Measurements from ENCODE around the gene MRAS.

The MRAS gene

DNA sequence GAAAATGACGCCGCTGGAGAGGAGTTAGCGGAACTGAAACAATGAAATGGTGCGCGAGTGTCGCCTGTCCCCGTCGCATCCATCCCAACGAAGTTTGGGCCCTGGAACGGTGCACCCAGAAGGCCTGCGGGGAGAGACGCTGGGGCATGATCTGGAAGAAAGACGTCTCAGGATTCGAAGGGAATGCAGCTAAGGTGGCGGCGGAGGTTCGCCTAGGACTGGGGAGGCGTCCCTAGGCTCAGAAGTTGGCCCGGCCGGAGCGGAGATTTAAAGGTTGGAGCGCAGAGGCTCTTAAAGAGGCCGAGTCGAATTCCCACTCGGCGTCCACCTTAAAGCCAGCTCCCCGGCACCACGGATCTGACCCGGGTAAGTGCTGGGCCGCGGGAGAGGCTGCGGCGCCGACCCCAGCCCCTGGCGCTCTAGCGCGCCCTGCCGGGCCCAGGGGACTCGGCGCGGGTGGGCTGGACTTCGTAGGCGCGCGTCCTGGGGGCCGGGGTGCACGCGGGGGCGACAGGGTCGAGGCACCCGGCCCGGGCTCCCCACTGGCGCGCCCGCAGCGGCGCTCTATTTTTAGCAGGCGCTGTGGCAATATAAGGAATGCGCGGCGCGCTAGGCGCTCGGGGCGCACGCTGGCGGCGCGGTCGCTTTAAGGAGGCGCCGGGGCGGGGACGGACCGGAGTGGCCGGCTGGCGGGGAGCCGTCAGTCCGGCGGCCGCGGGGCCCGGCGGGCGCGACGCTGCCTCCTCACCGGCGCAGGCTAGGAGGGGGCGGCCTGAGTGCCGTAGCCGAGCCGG lies at the start of gene MRAS:
Gene MRAS (plus strand): TSS at position 620 of the 794 bp plus-strand sequence. CDS start 24,305 bp downstream, outside the sequence.
- no peak for DNase-seq (ENCODE audit: low read depth)

DNA sequence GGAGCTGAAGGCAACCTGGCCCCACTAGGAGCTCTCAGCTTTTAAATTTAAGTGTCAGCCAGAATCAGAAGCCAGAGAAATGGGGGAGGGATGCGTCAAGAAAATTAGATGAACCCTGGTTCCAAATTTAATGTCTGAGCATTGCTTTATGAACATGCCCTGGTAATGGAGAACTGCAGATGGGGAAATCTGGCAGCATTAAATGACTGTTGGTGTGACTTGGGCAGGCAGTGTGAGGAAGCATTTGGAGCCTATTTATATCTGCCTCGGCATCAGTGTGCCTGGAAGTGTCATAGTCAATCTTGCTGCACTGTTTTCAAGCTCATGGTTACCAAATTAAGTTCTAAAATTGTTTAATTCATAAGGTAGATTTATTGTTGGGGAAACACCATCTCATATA lies 47.7 kb upstream of the MRAS start:
- no peak for DNase-seq (ENCODE audit: low read depth)

DNA sequence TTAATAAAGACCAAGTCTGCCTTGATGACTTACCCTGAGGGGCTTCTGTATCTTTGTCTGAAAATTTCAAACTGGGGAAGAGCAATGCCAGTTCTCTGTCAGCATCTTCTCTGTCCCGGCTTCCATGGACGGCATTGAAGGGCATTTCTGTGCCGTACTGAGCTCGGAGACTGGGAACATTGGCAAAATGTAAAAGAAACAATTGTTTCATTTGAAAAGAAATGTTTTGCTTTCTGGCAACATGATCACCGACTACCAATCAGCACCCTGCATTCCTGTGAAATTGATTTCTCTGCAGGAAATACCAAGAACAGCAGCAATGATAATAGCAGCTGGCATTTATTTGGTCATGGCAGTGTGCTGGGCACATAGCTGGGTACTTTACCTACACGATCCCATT lies 44.9 kb upstream of the MRAS start:
- DNase-seq (ENCODE audit: low read depth): no peak

DNA sequence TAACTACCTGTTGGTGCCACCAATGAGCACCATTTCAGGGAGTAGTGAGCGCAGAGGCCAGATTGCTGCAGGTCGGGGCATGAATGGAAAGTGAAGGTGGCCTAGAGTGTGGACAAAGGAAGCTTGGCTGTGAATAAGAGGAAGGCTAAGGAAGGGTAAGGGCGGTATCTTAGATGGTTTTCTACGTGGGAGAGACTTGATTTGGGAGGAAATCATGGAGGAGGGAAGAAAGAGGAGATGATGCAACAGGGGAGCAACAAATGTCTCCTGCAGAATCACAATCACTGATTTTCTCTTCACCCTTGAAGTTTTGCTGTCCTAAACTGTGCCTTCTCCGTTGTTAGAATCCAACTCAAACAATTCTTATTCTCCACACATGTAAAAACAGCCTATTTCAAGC lies 40.5 kb upstream of the MRAS start:
- DNase-seq (ENCODE audit: low read depth): no peak

DNA sequence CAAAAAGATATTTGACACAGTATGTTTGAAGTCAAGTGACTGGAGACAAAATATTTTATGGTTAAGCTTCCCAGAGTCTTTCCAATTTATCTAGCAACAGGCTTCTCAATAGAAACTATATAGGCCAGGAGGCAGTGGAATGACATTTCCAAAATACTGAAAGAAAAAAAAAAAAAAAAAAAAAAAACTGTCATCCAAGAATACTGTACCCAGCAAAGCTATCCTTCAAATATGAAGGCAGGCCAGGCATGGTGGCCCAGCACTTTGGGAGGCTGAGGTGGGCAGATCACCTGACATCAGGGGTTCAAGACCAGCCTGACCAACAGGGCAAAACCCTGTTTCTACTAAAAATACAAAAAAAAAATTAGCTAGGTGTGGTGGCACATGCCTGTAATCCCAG lies 39.6 kb upstream of the MRAS start:
- DNase-seq (ENCODE audit: low read depth): no peak

DNA sequence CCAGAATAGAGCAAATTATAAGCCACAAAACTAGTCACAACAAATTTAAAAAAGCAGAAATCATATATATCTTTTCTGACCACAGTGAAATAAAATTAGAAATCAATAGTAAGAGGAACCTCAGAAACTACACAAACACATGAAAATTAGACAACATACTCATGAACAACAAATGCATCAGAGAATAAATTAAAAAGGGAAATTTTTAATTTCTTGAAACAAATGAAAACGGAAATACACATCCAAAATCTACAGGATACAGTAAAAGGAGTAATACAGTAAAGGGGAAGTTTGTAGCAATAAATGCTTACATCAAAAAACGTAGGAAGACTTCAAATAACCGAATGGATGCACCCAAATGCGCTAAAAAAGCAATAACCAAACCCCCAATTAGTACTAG lies 37.9 kb upstream of the MRAS start:
- no peak for DNase-seq (ENCODE audit: low read depth)

DNA sequence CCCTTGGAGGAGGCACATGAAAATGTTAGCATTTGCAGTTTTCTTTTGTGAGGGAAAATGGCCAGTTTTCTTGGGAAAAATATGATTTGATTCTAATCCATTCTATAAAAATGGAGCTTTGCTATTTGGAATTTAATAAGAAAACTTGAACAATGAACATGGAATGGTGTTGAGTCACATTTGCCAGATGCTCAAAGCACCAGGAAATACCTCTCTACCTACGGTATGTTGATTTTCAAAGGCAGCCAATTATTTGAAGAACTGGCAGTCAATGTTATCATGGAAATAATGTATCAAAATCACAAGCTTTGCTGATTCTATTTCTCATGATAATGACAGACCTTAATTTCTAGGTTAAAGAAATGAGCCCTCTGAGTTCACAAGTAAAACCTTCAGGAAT lies 33.6 kb upstream of the MRAS start:
- DNase-seq (ENCODE audit: low read depth): no peak

DNA sequence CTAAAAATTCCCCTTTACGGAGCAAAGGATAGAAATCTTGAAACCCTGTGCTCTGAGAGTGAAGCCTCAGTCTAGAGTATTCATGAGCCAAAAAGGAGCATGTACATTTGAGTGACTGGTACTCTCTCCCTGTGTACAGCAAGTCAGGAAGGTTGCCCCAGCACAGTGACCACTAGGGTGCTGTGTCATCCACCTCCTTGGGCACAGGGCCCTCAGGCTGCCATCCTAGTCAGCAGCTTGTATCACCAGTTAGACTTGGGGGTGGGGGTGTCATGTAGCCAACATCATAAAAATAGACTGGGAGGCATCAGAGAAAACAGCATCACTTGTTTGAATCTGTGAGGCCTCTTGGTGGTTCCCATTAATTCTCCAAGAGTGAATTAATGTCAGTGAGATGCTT lies 30.7 kb upstream of the MRAS start:
- DNase-seq (ENCODE audit: low read depth): no peak

DNA sequence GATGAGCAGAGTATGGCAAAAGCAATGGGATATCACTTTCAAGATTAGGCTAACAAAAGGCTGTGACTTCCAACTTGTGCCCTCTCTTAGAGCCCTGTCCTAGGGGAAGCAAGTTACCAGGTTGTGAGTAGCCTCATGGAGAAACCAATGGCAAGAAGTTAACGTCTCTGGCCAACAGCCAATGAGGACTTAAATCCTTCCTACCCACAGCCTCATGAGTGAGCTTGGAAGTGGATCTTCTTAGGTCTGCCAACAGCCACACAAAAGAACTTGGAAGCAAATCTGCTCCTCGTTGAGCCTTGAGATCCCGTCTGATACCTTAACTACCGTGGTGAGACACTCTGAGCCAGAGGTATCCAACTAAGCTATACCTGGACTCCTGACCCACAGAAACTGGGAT lies 24.4 kb upstream of the MRAS start:
- DNase-seq (ENCODE audit: low read depth): no peak

DNA sequence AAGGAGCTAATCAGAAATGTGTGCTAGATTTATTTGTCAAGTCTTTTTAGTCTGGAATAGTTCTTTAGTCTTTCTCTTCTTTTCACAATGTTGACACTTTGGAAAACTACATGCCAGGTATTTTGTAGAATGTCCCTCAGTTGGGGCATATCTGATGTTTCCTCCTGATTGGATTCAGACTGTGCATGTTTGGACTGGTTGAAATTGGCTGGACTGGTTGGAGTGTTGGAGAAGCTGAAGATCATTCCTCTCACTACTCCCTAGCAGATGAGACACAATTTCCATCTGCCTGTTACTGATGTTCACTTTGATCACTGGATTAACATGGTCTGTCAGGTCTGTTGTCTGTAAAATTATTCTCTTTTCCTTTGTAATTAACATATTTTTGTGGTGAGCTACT lies 22.4 kb upstream of the MRAS start:
- DNase-seq (ENCODE audit: low read depth): no peak

DNA sequence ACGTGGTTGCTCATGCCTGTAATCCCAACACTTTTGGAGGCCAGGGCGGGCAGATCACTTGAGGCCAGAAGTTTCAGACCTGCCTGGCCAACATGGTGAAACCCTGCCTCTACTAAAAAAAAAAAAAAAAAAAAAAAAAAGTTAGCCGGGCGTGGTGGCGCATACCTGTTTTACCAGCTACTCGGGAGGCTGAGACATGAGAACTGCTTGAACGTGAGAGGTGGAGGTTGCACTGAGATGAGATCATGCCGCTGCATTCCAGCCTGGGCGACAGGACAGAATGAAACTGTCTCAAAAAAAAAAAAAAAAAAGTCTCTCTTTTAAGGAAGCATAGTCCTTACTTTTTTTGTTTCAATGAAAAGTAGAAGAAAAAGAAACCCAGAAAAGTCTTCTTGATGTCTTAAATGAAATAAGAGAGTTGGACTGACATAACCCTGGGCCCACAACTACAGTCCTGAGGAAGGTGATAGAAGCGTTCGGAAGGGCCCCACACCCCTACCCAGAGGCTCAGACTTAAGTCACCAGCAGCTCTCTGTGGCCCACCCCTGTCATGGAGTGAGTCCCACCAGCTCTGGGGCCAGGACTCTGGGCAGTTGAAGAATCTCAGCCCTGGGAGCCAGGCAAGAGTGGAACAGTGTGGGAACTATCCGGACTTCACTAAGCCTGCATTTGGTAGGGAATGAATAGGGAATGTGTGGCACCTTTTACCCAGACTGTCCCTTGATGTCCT lies 21.3 kb upstream of the MRAS start:
- DNase-seq (ENCODE audit: low read depth): no peak

DNA sequence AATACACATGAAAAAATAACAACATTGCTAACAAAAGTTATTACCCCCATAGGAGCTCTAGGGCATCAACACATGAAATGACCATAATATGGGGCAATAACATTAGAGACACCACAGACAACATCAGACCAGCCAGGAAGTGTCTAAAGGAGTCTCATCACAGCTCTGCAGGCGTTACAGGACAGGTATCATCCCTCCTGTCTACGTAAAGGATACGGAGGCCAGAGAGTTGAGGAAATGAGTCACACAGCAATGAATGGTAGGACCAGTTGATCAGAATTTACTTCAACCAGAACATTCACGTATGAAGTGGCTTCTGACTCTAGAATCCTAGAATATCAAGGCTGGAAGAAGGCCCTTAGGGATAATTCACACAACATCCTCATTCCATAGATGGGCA lies 20.5 kb upstream of the MRAS start:
- no peak for DNase-seq (ENCODE audit: low read depth)

DNA sequence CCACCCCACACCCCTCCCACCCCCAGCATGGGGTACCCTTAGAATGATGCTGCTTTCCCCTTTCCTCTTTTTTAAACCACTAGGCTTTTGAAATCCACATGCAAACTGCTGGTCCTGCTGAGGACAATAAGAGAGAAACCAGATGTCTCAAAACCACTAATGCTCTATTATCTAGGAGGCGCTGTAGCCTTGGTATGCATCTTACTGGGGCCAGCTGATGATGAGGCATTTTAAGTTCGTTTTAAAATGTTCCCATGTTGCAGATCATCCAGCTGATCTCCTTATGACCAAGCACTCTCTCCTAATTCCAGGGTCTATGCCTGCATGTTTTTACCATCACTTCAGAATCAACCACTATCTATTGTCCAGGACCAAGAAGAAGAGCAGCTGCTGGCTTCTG lies 20.0 kb upstream of the MRAS start:
- no peak for DNase-seq (ENCODE audit: low read depth)

DNA sequence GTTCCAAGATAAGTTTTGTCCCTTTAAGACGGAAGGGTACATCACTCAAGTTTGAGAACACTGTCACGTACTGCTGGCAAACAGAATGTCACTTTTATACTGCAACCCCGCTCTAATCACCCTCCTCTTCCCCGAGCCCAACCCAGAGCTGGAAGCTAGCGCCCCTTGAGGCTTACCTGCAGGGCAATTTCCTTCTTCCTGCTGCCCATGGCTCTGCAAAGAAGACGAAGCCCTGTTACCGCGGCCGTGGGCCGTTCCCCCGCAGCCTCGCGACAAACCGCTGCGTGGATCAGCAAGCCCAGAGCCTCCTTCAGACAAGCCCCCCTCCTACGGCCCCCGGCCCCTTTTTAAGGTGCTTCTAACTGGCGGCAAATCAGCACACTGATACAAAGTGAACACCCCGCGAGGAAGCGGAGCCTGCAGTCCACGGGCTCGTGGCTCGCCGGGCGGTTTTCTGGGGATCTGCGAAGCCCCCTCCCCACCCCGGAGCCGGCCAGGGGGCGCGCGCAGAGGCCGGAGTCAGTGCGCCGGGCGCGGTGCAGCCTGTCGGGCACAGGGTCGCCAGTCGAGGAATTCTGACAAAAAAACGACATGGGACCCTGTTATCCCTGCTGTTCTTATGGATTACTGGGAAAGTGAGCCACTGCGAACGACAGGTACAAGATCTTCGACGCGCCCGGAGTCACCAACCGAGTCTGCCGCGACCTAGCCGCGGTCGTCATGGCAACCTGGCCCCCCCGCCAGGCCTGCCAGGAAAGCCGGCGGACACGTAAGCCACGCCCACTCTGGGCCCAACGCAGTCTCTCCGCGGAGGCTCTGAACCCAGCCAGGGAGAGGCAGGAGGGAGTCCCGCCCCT lies 19.0 kb upstream of the MRAS start, which contains the start of gene NME9:
Gene NME9 (minus strand): TSS at position 725 of the 857 bp plus-strand sequence. CDS start 516 bp downstream, at position 209.
- DNase-seq (ENCODE audit: low read depth): peak; percentile 83

DNA sequence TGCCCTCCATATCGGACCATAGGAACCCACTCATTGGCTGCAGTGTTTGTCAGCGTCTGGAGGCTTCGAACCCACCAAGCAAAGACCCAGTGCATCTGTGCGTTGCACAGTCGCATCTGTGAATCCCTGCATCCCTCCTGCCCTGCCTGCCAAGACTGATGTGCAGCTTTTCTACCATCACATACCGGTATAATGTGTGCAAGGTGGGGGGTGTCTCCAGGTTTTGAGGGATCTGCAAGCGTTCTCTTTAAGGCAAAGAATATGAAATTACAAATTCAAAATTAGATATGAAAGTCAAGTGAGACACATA lies 18.4 kb upstream of the MRAS start:
- DNase-seq (ENCODE audit: low read depth): no peak

DNA sequence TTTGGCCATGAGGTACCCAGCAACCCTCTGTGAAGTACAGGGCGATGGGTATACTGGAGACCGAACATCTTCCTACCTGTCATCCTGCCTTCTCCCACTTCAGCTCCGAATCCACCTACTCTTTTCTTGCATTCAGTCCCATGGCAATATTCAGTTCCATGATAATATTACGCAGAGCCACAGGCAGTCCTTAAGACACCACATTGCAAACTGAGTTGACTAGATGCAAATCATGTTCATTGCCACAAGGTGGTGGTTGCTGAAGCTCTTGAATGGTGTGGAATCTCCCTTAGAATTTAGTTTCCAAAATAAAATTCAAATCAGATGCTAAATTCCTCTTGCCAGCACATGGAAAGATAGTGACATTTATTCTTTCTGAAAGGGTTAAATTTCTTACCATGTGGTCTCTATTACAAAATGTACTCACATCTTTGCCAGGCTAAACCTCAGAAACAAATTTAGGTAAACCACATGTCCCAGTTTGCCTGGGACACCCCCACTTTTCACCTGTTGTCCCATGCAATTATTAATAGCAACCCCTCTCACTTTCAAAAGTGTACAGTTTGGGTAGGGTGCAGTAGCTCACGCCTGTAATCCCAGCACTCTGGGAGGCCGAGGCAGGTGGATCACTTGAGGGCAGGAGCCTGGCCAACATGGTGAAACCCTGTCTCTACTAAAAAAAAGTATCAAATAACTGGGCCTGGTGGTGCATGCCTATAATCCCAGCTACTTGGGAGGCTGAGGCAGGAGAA lies 17.1 kb upstream of the MRAS start:
- DNase-seq (ENCODE audit: low read depth): no peak

DNA sequence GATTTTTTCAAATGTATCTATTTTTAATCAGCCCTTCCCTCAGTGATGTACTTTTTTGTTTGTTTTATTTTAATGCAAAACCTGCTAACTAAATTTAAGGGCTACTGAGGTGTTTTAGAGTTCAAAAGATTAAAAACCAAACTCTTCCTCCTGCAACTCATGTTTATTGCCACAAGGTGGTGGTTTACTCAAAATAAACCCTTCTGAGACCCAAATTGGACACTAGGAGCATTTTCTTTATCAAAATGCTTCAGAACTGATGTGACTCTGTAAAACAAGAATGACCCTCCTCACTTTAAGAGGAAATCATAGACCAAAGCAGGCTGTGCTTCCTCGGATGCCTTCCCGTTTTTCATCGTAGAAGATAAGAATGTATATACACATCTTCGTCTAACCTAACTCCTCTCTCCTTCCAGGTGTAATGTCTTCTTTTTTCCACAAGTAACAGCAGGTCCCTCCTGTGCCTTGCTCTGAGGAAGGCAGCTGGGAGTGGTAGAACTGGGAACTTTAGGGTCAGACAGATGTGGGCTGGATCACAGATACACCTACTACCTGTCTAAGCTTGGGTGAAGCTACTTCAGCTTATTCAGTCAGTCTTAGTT lies 15.8 kb upstream of the MRAS start:
- no peak for DNase-seq (ENCODE audit: low read depth)

DNA sequence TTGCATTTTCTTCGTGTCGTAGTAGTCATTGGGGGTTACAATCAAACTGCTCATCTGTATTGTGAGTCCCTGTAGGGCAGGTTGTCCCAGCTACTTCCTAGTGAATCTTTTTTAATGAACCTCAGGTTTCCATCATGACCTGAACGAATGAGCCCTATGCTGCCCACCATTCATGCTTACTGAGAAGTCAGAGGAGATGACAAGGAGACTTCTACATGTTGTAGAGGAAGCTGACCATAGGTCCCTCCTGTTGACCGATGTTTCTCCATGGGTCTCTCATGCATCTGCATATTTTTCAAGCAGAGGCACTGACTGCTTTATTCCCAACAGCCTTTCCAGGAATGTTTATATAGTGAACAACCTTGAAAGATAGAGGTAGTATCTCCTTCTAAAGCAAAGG lies 13.8 kb upstream of the MRAS start:
- DNase-seq (ENCODE audit: low read depth): no peak

DNA sequence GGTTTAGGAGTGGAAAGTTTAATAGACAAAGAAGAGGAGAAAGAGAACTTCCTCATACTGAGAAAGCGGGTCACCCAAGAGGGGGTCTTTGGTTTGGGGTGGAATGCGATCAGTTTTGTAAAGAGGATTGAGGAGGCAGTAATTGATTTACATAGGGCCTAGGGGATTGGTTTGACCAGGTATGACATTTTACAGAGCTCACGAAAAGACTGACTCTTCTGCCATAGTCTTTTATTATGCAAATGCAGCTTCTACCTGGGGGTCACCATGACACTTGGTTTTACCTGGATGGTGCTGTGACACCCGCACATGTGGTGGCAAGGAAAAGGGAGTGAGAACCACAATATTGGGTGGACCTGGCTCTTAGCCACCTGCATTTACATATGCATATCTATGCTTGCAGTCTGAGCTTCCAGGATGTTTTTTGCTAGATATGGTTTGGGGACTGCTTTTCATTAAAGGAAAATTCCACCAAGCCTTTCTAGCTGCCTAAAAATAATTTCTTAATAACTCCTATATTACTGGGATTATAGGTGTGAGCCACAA lies 11.9 kb upstream of the MRAS start:
- DNase-seq (ENCODE audit: low read depth): no peak

DNA sequence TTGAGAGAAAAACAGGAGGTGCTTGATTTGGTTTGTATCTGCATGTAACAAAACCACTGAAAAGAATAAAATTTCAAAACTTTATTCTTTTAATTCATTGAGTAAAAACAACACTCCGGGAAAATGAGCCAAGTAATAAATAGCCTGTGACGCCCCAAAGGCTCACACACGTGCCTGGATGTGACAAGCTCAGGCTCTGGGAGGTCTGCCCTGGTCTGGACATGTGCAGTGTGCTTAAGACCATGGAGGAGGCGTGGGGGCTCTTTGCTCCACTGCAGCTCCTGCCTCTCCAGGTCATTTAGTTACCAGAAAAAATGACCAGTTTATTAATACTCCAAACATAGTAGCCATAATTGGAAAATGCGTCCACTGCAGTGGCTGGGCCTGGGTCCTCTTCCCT lies 10.1 kb upstream of the MRAS start:
- no peak for DNase-seq (ENCODE audit: low read depth)

DNA sequence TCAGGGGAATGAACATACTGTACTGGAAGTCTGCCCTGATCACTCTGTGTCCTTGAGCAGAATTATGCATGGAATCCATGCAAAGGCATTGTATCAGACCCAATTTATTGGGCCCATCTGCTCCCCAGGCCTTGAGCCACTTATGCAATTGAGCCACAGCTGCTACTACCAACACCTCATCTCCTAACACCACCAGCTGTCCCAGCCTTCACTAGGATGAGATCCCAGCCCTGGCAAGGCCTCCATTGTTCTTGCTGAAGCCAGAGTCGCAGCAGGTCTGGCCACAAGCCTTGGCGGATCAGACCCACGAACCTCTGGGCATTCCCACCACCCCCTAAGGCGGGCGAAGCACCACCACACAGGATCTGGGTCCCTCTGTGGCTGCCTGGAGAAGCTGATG lies 9.6 kb upstream of the MRAS start:
- no peak for DNase-seq (ENCODE audit: low read depth)

Data from stimulated activated CD8-positive, alpha-beta memory T cell treated with anti-CD3 and anti-CD28 coated beads, Interleukin-12 subunit alpha, Interleukin-12 subunit beta, amount 100 ng/mL, for 4 hours (primary cell).